EH (cell line): ENCODE results near the gene MAP7.
A peak's percentile ranks its signal among the peaks of the same experiment; 100 is the strongest.
"Not testable (repeated sequence)": the region's sequence is repeated elsewhere in the genome, so short reads cannot be mapped to it uniquely, and the experiment has no call there.

Experiments used
- DNase-seq: peaks from one replicate; pipeline ENCODE4 v3.0.0-alpha.2; 2015; ENCODE audit warnings: low read depth

Gene MAP7

DNA sequence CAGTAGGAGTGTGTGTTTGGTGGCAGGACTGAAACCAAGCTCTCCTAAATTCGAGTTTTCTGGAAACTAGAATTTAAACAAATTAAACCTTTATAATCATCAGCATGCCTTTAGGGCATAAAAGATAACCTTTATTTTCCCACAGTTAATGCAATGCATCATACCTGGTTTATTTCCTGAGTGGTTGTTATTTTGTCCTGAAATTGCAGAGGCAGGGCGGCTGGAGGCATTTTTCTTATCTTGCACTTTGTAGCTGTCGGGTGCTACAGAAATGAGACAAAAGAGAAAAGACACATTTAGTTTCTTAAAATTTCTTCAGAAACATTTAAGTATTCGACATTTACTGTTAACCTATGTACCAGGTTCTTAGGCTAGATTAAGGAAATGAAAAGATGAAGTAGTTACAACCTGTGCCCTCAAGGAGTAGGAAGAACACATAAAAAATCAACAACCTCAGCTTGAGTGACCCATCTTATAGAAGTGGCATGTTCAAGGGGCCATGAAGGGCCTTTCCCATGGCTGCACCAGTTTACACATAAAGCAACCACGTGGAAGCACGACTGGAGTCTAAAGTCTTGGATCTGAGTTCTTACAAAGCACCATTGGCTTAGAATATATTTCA is 128.6 kb downstream of the MAP7 start:
- DNase-seq, result no peak

DNA sequence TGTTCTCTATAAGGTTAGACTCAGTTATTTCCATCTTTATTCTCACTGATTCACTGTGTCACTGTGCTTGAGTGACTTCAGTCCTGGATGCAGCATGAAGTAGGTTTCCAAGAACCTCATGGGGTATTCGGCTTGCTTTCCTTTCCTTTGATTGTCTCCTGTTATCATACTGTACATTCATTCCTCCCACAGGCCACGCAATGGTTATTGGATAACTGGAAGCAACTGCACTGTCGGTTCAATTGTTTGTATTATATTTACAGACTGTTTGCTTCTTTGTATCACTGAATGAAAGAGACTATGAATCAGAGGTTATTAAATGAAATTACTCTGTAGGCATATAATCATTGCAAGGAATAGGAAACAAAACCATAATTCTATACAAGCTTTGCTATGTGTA is 129.4 kb downstream of the MAP7 start:
- DNase-seq, result no peak

DNA sequence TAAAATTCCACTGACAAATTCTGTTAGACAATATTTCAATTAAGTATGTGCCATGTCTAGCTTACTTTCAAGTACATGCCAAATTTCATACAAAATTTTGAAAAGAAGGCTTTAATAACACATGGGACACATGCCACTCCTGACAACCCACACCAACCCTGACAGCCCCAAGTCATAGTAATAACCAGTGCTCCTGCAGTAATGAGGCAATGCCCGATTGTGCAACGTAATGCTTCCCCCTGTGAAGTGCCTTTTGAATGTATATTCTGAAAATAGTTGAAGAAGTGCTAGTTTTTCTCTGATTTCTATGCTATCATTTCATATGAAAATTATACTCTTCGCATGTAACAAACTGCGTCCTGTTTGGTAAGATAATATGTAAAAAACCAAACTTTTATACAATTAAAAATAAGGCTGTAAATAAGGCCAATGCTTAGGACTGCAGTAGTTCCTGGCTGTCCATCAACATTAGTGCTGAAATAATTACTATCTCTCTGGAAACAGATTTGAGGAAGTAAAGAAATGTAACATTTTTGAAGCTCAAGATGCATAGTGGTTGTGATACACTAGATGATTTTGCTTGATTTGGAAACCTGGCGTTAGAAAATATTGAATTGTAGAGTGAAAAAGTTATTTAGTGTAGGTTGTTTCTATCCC is 134.7 kb downstream of the MAP7 start:
- DNase-seq, result no peak

DNA sequence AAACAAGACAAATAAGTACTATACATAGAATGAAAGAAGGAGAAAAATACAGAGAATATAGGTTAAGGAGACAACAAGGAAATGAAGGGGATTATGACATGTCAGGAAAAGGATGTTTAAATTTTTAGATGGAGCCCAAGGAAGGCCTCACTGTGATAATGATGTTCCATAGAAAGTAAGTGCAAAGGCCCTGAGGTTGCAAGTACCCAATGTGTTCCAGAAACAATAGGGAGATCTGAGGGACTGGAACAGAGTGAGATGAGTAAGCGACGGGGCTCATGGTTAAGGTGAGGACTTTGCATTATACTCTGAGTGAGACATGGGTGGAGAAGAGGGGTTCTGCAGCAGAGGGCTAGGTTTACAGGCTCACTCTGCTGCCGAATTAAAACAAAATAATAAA is 137.8 kb downstream of the MAP7 start:
- no peak for DNase-seq

DNA sequence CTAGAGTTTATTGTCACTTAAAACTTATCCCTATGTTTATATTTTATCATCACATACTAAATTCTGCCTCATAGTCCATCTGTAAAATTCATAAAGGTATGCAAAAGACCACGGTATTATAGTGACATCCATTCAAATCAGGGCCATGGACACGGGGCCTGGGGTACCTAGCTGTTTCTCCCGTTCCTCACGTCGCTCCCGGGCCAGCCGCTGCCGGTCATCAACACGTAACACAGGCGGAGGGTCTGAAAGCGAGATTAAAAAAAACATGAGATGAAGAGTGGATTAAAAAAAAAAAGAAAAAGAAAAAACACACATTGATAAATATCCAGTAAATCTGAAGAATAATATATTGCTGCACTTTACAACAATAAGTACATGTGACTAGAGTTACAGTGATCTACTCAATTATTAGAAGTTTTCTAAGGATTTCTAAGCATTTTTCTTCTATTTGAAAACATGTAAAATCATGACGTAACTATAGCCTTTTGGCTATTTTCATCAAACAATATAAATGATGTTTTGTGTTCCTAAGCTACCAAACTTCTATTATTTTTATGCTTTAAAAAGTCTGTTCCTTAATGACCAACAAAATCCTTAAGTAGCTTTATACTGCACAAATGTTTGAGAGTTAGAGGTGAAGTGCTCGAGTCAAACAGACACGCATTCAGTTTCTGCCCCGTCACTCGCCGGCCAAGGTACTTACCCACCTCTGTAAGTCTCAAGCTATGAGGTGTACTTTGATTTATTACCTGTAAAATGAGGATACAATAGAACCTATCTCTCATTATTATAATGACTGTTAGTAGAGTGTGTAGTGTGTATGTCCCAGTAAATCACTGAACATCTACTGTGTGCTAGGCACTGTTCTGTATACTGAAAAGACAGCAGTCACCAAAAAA is 138.5 kb downstream of the MAP7 start:
- no peak for DNase-seq

DNA sequence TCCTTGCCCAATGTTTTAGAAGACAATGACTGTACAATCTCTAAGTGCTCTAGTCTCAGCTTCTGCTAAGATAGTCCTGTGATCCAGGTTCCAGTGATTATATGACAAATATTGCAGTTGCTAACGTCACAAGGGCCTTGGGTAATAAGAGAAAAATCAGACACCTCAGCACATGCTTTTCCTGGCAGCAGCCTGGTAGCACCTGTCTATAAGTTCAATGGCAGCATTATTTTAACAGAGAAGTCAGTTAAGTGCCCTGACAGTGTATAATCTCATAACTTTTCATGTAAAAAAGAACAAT is 139.2 kb downstream of the MAP7 start:
- no peak for DNase-seq

DNA sequence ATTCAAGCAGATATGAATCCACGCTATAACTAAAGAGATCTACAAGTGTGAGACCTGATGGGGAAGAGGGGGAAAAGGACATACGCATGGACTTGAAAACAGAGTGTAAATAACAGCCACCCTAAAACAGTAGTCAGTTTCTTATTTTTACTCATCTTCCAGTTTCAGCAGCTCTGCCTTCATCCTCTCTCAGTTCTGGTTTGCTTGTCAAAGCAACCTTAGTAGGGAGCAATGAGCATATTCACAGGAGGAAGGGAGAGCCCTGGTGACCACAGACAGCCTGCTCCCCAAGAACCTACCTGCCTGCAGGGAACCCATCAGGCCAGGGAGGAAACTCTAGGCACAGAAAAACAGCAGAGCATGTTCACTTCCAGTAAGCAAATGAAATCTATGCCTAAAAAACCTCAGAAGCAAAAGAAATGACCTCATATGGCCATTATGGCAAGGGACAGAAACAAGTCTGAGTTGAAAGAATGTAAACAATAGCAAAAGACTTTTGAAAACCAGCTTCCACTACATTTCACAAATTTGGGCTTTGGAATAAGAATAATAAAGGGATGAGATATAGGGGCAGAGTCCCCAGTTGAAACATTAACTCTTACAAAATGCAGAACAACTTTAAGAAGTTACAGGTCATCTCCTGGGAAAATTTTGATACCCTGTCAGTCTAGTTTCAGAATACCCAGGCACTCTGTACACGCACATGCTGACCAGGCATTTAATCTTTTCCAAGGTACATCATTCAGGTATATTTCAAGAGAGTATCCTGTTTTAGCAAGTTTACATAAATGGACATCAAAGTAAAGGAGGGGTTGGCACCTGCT is 139.8 kb downstream of the MAP7 start:
- peak; percentile 9 for DNase-seq

DNA sequence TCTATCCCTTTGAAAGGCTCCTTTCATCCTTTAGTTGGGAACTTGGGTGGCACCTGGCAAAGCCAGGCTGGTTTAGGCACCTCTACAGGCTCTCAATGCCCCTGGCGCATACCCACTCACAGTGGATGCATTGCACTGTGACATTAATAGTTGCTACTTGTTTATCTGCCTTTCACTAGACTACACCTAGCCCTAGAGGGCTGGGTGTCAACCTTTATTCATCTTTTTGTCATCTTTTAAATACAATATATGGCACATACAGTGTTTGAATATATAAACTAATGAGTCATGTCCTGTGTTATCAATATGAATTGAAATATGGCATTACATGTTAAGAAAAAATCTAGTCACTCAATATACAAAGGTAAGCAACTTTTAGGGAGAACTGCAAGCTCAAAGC is 140.6 kb downstream of the MAP7 start:
- no peak for DNase-seq

DNA sequence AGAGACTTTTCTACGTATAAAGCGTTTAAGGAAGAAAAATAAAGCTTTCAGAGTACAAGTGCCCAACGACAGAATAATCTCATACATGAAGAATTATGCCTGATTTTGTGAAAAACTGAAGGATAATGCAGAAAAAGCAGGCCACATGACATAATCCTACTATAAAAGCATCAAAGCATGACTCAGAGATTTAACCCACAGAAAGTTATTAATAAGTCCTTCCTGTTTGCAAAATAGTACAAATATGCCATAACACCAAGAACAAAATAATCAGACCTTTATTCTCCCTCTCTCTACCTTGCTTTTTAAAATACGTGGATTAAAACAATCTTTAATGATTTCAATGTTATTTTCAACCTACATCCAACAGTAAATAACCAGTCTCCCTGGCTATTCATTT is 142.0 kb downstream of the MAP7 start:
- peak; percentile 10 for DNase-seq

DNA sequence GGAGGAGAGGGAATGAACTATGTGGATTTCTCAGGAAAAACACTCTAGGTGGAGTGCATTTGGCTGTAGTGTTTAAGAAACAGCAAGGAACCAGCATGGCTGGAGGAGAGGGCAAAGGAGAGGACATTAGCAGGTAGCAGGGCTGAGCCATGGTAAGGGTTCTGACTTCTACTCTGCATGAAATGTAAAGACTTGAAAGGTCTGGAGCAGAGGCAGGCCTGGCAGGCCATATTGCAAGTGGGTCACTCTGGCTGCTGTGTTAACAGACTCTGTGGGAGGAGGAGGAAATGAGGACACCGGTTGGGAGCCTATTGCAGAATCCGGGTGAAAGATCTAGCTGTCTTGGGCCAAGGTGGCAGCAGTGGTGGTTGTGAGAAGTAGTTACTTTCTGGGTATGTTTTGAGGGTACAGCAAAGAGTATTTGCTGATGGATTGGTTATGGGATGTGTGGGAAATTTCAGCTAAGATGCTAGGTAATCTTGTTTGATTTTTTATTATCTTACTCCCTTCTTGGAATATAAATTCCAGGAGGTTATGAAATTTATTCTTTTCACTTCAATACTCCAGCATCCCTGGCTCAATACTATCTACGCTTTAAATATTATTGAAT is 144.7 kb downstream of the MAP7 start:
- DNase-seq, result no peak

DNA sequence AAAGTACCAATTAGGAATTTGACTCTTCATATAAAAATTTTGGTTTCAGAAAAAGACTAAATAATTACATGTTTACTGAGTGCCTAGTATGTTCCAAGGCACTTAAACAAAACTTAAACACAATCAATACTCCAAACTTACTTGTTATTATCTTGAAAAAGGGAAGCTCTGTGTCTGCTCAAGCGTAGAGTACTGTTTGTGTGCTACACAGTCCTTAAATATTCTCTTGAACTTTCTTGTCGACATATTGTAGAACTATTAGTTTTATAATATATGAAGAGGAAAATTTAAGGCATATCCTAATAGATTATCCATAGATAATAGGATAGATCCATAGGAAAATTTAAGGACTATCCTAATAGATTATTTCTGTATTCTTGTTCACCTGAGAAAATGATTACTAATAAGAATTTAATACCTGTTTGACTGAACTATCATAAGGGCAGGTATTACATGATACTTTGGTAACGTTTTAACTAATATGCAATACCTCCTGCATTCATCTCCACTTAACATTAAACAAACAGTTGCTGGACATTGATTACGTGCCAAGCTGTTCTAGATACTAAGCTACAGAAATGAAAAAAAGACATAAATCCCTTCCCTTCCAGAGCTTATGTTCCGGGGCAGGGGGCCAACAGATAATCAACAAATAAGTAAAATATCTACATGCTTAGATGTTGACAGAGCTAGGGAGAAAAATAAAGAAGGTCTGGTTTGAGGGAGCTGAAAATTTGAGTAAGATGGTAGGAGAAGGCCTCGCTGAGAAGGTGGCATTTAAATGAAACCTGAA is 145.4 kb downstream of the MAP7 start:
- DNase-seq, result no peak

DNA sequence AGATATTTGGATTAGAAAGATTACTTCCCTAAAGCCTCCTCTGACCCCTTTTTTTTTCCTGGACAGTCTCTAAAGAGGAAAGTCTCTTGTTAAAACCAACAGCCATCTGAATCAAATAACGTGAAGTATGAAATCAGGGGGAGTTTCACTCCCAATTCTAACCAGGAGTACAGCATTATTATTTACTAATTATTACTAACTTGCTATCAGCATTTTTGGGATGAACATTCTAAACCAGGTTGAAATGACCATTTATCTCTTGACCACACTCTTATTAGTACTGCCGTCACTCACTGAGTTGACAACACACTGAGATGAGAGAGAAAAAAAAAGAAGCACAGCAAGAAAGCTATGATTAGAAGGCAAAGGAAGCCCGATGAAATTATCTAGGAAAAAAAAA is 146.2 kb downstream of the MAP7 start:
- no peak for DNase-seq

DNA sequence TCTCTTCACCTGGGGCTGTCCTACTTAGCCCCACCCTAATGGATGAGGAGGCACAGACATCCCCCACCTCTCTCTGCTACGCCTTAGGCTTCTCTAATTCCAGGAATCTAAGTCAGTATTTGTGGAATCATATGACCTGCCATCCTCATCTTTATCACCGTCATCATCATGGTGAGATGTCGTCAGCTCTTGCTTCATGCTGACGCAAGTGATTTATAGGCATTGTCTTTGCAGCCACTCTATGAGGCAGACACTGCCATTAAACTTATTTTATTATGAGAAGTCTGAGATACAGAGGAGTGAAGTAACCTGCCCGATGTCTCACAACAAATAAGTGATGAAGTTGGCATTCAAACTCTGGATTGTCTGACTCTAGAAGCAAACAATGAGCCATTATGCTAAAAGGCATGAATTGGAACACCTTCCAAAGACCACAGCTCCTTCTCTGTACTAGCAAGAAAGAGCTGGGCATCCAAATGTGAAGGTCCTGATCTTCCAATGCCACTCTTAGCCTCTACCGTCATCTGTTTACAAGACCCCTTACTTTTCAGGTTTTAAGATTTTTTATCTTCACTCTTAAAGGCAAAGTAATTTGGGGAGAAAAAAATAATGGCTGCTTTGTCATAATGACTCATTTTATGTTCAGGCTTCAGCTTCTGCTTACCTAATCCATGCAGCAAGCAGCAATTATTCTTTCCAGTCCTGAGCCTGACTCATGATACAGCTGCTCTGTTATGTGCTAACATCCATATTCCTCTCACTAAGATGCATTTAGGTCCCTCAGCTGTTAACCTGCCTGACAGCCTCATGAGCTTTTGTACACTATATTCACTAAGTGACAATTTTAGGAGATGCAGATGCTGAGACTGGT is 146.9 kb downstream of the MAP7 start:
- DNase-seq, result peak; percentile 84

DNA sequence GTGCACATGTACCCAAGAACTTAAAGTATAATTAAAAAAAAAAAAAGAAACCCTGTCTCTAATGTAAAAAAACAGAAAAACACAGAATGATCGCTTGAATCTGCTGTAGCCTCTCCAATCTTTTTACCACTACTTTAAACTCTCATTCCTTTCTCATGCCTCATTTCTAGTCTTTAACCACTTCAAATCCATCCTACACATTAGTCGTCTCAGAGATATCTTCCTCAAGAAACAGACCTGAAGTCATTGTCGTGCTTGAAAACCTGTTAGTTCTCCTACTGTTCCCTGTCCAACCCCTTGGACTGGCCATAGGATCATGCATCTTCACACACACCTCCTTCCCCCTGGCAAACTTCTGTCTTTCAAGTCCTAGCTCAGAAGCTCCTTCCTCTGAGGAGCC is 148.5 kb downstream of the MAP7 start:
- DNase-seq, result peak; percentile 45

DNA sequence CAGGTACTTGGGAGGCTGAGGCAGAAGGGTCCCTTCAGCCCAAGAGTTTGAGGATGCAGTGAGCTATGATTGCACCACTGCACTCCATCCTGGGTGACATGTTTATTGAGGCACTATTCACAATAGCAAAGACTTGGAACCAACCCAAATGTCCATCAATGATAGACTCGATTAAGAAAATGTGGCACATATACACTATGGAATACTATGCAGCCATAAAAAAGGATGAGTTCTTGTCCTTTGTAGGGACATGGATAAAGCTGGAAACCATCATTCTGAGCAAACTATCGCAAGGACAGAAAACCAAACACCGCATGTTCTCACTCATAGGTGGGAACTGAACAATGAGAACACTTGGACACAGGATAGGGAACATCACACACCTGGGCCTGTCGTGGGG is 149.0 kb downstream of the MAP7 start:
- not testable (repeated sequence) for DNase-seq

DNA sequence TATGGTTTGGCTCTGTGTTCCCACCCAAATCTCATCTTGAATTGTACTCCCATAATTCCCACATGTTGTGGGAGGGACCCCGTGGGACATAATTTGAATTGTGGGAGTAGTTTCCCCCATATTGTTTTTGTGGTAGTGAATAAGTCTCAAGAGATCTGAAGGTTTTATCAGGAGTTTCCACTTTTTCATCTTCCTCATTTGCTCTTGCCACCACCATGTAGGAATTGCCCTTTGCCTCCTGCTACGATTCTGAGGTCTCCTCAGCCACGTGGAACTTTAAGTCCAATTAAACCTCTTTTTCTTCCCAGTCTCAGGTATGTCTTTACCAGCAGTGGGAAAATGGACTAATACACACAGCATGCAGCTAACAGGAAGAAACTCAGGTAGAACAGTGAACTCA is 151.8 kb downstream of the MAP7 start:
- DNase-seq, result no peak

DNA sequence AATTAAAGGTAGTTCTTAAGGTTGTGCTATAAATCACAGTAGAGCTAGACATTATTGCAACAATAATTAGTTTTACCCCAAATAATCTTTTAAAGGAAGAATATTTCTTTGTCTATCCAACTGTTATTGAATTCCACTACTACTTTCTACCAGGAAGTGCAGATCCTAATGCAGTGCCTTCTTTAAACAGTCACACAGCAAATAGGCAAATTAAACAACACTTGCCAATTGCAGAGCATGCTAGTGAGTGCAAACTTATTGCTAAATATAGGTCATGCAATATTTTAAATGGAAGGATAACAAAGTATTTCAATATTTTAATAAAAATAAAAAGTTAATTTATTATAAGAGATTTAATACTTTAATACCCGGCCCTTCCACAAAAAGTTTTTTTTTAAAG is 153.3 kb downstream of the MAP7 start:
- DNase-seq, result no peak

DNA sequence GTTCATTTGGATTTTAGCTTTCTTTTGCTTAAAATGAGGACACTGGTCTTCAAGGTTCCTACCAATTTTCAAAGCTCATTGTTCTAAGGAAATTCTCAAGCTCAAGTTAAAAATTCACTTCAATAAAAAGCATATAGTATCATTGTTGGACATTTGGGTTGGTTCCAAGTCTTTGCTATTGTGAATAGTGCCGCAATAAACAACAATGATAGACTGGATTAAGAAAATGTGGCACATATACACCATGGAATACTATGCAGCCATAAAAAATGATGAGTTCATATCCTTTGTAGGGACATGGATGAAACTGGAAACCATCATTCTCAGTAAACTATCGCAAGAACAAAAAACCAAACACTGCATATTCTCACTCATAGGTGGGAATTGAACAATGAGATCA is 159.3 kb downstream of the MAP7 start:
- not testable (repeated sequence) for DNase-seq

DNA sequence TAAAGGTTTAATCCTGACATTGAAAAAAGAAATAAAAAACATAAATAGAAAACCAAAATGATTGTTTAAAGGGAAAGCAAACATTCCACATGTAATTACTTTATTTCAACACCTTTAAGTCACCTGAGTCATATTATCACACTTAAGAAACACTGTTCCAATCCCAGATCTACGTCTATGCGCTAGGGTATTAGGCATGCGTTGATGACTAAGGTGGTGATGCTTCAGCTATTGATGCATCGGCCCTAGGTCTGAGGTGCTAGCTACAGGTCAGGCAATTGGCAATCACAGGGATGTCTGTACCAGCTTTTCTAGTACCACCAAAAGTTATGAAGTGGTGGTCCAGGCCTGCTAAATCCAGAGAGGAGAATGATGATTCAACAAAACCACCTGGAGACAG is 162.9 kb downstream of the MAP7 start:
- DNase-seq, result no peak

DNA sequence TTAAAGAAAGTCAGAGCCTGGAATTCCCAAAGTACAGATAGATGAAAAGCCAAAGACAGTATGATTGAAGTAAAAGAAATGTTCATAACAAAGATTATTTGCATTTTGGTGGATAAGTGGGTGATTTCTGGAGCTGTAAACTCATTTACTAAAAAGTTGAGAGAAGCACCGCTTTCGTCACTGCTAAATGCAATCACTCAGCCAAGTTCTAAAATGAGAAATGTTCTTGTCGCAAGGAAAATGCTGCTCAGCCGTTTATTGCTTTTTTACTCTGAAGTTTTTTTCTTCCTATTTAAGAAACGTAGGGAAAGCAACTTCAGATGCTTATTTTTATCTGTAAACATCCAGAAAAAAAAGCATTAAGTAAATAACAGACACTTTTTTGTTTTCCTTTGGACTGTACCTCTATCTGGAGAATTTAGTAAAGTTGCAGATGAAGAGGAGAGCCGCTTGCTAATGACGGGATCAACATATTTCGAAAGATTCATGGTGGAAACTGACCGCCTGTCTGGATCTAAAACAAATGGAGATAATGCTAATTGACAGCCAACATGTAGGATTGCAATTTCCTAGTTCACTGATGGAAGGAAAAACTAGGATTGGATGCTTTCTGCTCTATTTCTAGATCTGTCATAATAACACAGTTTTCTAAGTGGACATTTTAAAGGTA is 166.8 kb downstream of the MAP7 start:
- DNase-seq, result no peak
